K562 (cell line): Measurements from ENCODE around the gene KCNJ9. TPM values are rescaled to one million over a fixed set of nuclear protein-coding genes. Genes with fewer than 3 reads are reported as not detected.

Experiments used
- ATF7 ChIP-seq: fragments of 450-650 bp; IDR thresholded peaks from 2 replicates; pipeline ENCODE4 v1.7.1; 2014; ENCODE audit warnings: mild to moderate bottlenecking, moderate library complexity
- DNMT1 ChIP-seq: fragments of 450-650 bp; IDR thresholded peaks from 2 replicates; pipeline ENCODE4 v1.6.1; 2016; ENCODE audit warnings: antibody characterized with exemption, mild to moderate bottlenecking
- HCFC1 ChIP-seq: IDR thresholded peaks from 2 replicates; pipeline ENCODE4 v1.6.1; 2012; ENCODE audit warnings: low read depth, low read length, improper control_type of control experiment
- KLF16 ChIP-seq: IDR thresholded peaks from 2 replicates; pipeline ENCODE4 v1.6.1; 2016; ENCODE audit warnings: antibody characterized with exemption
- MAZ ChIP-seq, 2 experiments: fragments of 450-650 bp in 1 of 2; sonication (generic) in 1 of 2; formaldehyde crosslinking; IDR thresholded peaks in 1 of 2; conservative IDR thresholded peaks in 1 of 2; 2 replicates each; pipeline versions ENCODE4 v1.4.0 to v1.5.0; 2020; ENCODE audit warnings: mild to moderate bottlenecking in 1 of 2, missing genetic modification reagents in 1 of 2
- POU5F1 ChIP-seq: fragments of 150-350 bp; IDR thresholded peaks from 2 replicates; pipeline ENCODE4 v1.6.1; 2014; ENCODE audit warnings: borderline replicate concordance, low read length, low read depth, mild to moderate bottlenecking; ENCODE audit not compliant: partially characterized antibody
- RCOR1 ChIP-seq, 2 experiments: IDR thresholded peaks; 2 replicates each; pipeline ENCODE4 v1.6.1; 2012; ENCODE audit warnings: low read depth in 2 of 2, low read length in 2 of 2, borderline replicate concordance in 1 of 2, improper control_type of control experiment in 1 of 2
- TGIF2 ChIP-seq: sonication (generic); formaldehyde crosslinking; IDR thresholded peaks from 2 replicates; pipeline ENCODE4 v1.8.1; 2022; ENCODE audit warnings: mild to moderate bottlenecking, missing genetic modification reagents, moderate library complexity
- TSC22D4 ChIP-seq: fragments of 450-650 bp; IDR thresholded peaks from 2 replicates; pipeline ENCODE4 v1.6.1; 2016; ENCODE audit warnings: missing genetic modification characterization, missing biosample characterization, control low read depth
- ZFP36 ChIP-seq: fragments of 150-350 bp; IDR thresholded peaks from 2 replicates; pipeline ENCODE4 v1.6.1; 2018; ENCODE audit warnings: low read length, low read depth; ENCODE audit not compliant: partially characterized antibody
- ZFPM2 ChIP-seq: fragments of 250-450 bp; sonication (Bioruptor Pico); IDR thresholded peaks from 2 replicates; pipeline ENCODE4 v1.5.1; 2022; ENCODE audit warnings: mild to moderate bottlenecking
- ZNF12 ChIP-seq: sonication (generic); formaldehyde crosslinking; IDR thresholded peaks from 2 replicates; pipeline ENCODE4 v1.4.0; 2020; ENCODE audit warnings: mild to moderate bottlenecking, missing genetic modification reagents
- ZNF445 ChIP-seq: fragments of 250-450 bp; sonication (Bioruptor Pico); IDR thresholded peaks from 2 replicates; pipeline ENCODE4 v1.4.0; 2020; ENCODE audit warnings: low read depth, mild to moderate bottlenecking, moderate library complexity
- ZNF561 ChIP-seq: fragments of 450-650 bp; formaldehyde crosslinking; conservative IDR thresholded peaks from 2 replicates; pipeline ENCODE4 v1.4.0; 2020; ENCODE audit warnings: mild to moderate bottlenecking, moderate library complexity
- ZNF778 ChIP-seq: fragments of 450-650 bp; formaldehyde crosslinking; IDR thresholded peaks from 2 replicates; pipeline ENCODE4 v1.4.0; 2020; ENCODE audit warnings: mild to moderate bottlenecking, moderate library complexity
- ZNF830 ChIP-seq: fragments of 250-450 bp; sonication (Bioruptor Pico); IDR thresholded peaks from 2 replicates; pipeline ENCODE4 v1.5.0; 2021; ENCODE audit warnings: mild to moderate bottlenecking
- polyA plus RNA-seq, 8 experiments: library from polyadenylated mRNA; depleted of rRNA in 4 of 8; stranded (reverse) in 5 of 8; unstranded in 3 of 8; fragments of >200 nt; fragmentation: Nextera tagmentation in 2 of 8; fragmentation: Illumina TruSeq in 1 of 8; extraction: Ambion mirVana in 2 of 8; extraction: Trizol in 1 of 8; gene quantifications; 2 replicates each; pipeline versions ENCODE4 v1.2.1 to v1.2.3, GENCODE V29; 2011 to 2014; ENCODE audit warnings: inconsistent platforms in 1 of 8, missing spikeins in 1 of 8
- total RNA-seq, 7 experiments: library from RNA; depleted of rRNA in 6 of 7; stranded (reverse); fragments of >200 nt in 6 of 7; fragmentation: Illumina TruSeq in 2 of 7; extraction: Trizol in 2 of 7; gene quantifications; 2 replicates each; pipeline versions ENCODE4 v1.2.1 to v1.2.3, GENCODE V29; 2011 to 2021; ENCODE audit warnings: low replicate concordance in 1 of 7
- TF ChIP-seq, protein P1 (sequence below), 2 experiments: fragments of 450-650 bp; formaldehyde crosslinking in 1 of 2; IDR thresholded peaks; 2 replicates each; pipeline versions ENCODE4 v1.4.0 to v1.6.1; 2014 to 2020; ENCODE audit warnings: mild to moderate bottlenecking in 2 of 2, borderline replicate concordance in 1 of 2, low read depth in 1 of 2
- TF ChIP-seq, protein P2 (sequence below): sonication (generic); formaldehyde crosslinking; IDR thresholded peaks from 2 replicates; pipeline ENCODE4 v1.8.1; 2023; ENCODE audit warnings: mild to moderate bottlenecking, missing genetic modification reagents

The KCNJ9 gene
- total and polyA plus RNA-seq, 9 of the 15 experiments (the other 6 are each of a cell fraction or from before 2014, with no cell fraction given) = not detected

DNA sequence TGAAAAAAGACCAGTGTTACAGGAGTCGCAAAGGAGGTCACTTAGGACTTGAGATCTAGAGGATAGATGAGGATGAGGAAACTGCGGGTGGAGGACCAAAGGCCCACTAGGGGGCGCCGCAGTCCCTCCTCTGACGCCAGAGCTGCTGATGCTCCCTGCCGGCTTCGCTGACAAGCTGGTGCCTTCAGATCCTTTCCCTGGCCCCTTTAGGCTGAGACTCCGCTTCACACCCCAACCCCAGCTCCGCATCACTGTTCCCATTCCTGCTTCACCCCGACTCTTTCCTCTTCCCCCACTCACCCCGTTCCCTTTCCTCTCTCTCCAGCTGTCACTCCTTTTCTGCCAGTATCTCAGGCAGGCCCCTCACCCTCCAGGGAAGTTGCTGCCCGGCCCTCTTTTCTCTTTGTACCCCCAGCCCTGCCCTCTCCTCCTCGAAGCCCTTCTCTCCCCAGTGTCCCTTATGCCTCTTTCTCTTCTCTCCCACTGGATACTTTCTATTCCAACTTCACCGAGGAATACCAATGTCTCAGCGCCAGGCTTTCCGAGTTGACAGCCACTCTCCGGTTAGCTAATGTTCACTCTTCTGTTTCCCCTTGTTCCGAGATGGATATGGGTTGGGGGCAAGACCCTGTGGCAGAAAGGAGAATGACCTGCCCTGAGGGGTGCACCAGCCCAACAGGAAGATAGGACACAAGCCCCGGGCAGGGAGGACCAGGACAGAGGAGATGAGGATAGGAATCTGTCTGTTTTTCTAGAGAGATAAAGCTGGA is 4.5 kb downstream of the KCNJ9 start (continued):
- TF ChIP-seq MAZ (CRISPR knock-in tag; conservative IDR thresholded peaks at IDR 0.05 in 1 of 2, IDR thresholded peaks at IDR 0.05 in 1 of 2) = peak in 1 of 2 experiments; percentile 42; a peak in 1 of 4 replicates
- TF ChIP-seq KLF16 = peak; percentile 51; the same call in 1 of the 2 replicates
- TF ChIP-seq TGIF2 (CRISPR knock-in tag) = no peak
- TF ChIP-seq ZNF561 (CRISPR knock-in tag) = no peak
- 0 out of 2 replicates have a peak, but pooled peaks have one; percentile 20 for TF ChIP-seq ATF7
- TF ChIP-seq ZNF12 (CRISPR knock-in tag) = no peak
- TF ChIP-seq, protein P1, sequence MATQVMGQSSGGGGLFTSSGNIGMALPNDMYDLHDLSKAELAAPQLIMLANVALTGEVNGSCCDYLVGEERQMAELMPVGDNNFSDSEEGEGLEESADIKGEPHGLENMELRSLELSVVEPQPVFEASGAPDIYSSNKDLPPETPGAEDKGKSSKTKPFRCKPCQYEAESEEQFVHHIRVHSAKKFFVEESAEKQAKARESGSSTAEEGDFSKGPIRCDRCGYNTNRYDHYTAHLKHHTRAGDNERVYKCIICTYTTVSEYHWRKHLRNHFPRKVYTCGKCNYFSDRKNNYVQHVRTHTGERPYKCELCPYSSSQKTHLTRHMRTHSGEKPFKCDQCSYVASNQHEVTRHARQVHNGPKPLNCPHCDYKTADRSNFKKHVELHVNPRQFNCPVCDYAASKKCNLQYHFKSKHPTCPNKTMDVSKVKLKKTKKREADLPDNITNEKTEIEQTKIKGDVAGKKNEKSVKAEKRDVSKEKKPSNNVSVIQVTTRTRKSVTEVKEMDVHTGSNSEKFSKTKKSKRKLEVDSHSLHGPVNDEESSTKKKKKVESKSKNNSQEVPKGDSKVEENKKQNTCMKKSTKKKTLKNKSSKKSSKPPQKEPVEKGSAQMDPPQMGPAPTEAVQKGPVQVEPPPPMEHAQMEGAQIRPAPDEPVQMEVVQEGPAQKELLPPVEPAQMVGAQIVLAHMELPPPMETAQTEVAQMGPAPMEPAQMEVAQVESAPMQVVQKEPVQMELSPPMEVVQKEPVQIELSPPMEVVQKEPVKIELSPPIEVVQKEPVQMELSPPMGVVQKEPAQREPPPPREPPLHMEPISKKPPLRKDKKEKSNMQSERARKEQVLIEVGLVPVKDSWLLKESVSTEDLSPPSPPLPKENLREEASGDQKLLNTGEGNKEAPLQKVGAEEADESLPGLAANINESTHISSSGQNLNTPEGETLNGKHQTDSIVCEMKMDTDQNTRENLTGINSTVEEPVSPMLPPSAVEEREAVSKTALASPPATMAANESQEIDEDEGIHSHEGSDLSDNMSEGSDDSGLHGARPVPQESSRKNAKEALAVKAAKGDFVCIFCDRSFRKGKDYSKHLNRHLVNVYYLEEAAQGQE (IDR thresholded peaks at IDR 0.05; ENCODE audit: borderline replicate concordance) = peak; percentile 57; the same call in 1 of the 2 replicates
- TF ChIP-seq, protein P1 (CRISPR knock-in tag; IDR thresholded peaks at IDR 0.05; ENCODE audit: low read depth) = no peak
- no peak for TF ChIP-seq DNMT1
- TF ChIP-seq, protein P2, sequence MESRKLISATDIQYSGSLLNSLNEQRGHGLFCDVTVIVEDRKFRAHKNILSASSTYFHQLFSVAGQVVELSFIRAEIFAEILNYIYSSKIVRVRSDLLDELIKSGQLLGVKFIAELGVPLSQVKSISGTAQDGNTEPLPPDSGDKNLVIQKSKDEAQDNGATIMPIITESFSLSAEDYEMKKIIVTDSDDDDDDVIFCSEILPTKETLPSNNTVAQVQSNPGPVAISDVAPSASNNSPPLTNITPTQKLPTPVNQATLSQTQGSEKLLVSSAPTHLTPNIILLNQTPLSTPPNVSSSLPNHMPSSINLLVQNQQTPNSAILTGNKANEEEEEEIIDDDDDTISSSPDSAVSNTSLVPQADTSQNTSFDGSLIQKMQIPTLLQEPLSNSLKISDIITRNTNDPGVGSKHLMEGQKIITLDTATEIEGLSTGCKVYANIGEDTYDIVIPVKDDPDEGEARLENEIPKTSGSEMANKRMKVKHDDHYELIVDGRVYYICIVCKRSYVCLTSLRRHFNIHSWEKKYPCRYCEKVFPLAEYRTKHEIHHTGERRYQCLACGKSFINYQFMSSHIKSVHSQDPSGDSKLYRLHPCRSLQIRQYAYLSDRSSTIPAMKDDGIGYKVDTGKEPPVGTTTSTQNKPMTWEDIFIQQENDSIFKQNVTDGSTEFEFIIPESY (CRISPR knock-in tag) = no peak
- no peak for TF ChIP-seq HCFC1
- no peak for TF ChIP-seq ZNF830
- TF ChIP-seq RCOR1 (IDR thresholded peaks at IDR 0.05; ENCODE audit: borderline replicate concordance in 1 of 2, low read depth in 2 of 2, low read length in 2 of 2) = peak in 1 of 2 experiments; percentile 87; a peak in 2 of 4 replicates
- TF ChIP-seq ZFP36 = peak; percentile 18
- TF ChIP-seq ZFPM2 (CRISPR knock-in tag) = no peak
- no peak for TF ChIP-seq POU5F1
- TF ChIP-seq TSC22D4 = no peak
- no peak for TF ChIP-seq ZNF778 (CRISPR knock-in tag)
- TF ChIP-seq ZNF445 = no peak
